Motor neuron (in vitro differentiated cells): ENCODE measurements around the gene ALKBH1. TPM values are rescaled to one million over a fixed set of nuclear protein-coding genes. Genes with fewer than 3 reads are reported as not detected.
"Not testable (repeated sequence)": the region's sequence is repeated elsewhere in the genome, so short reads cannot be mapped to it uniquely, and the experiment has no call there.

Experiments used
- ATAC-seq, 8 experiments: fragments of 200-7000 bp; cut with Tn5 transposase; replicated peaks in 6 of 8; 2 replicates each; pipeline ENCODE4 v1.8.0; 2021; ENCODE audit warnings: mild to moderate bottlenecking in 8 of 8, moderate library complexity in 8 of 8
- H3K27ac ChIP-seq, 2 donors: fragments of 250-450 bp; sonication (Bioruptor Pico); 2 replicates each; pipeline ENCODE4 v1.9.0; 2021; ENCODE audit warnings: antibody characterized with exemption in 2 of 2, mild to moderate bottlenecking in 2 of 2, moderate library complexity in 1 of 2
- H3K4me1 ChIP-seq, 2 donors: fragments of 250-450 bp; sonication (Bioruptor Pico); replicated peaks in 1 of 2; 2 replicates each; pipeline ENCODE4 v1.6.1; 2021; ENCODE audit warnings: antibody characterized with exemption in 2 of 2, mild to moderate bottlenecking in 2 of 2, moderate library complexity in 1 of 2
- H3K4me3 ChIP-seq, 5 donors: fragments of 250-450 bp; sonication (Bioruptor Pico); 2 replicates each; pipeline ENCODE4 v1.9.0; 2021; ENCODE audit warnings: antibody characterized with exemption in 5 of 5, mild to moderate bottlenecking in 5 of 5, moderate library complexity in 4 of 5
- WGBS, 10 experiments: fragments of 450-650 bp; shearing (Covaris generic); methylation state at CpG; one replicate each; pipeline ENCODE4 v1.0.0; 2022; 5-methylcytosine and 5-hydroxymethylcytosine counted together
- in situ Hi-C, 9 experiments: fragments of 400-800 bp; cut with MboI; loops; one replicate each; pipeline ENCODE4 v1.15.0; 2021; ENCODE audit warnings: low sequenced_read_pairs in 9 of 9, low pct_unique_long_range_greater_than_20kb in 2 of 9; ENCODE audit not compliant: unreplicated experiment in 9 of 9
- total RNA-seq, 8 experiments: library from RNA; unstranded; fragments of 300-600 nt; gene quantifications; 2 replicates each; pipeline versions ENCODE4 v1.2.3 to v1.2.4, GENCODE V29; 2022

The ALKBH1 gene
- total RNA-seq, 8 experiments from 2014 or later = 9.9 to 15.1 (median 11.8) TPM

- in situ Hi-C loops = no loop called here
- H3K4me1 ChIP-seq = peaks cover 14 to 18% of the 10 kb centered on the region in 2 donors
- ATAC-seq = no peak
- no peak overlapping the region for H3K27ac ChIP-seq
- no peak overlapping the region for H3K4me3 ChIP-seq
- 86 to 100% (median 93%) methylated on average over 1 to 2 of the region's 2 CpGs; no CpG with 5 or more reads in 2 of the 10 experiments for whole genome bisulfite sequencing, 10 experiments
These were observed 2.5 kb upstream of the ALKBH1 start for GRCh38 chr14:77710364-77710763.

GRCh38 chr14:77709412-77709811 is 1.6 kb upstream of the ALKBH1 start:
- 17 to 67% (median 47%) methylated on average over 1 to 3 of the region's 3 CpGs; no CpG with 5 or more reads in 1 of the 10 experiments for WGBS, 10 experiments
- in situ Hi-C loops = no loop called here
- no peak for ATAC-seq
- peaks cover 14 to 18% of the 10 kb centered on the region in 2 donors for H3K4me1 ChIP-seq
- H3K27ac ChIP-seq = no peak overlapping the region
- peak overlapping the region; percentile 73 to 88 (median 78) for H3K4me3 ChIP-seq

- WGBS, 10 experiments = 3 to 25% (median 11%) methylated on average over 5 to 7 of the region's 7 CpGs; no CpG with 5 or more reads in 1 of the 10 experiments
- ATAC-seq = no peak
- Histone ChIP-seq H3K4me3 (peak overlapping the region; percentile 73 to 88 (median 78)), H3K27ac (no peak overlapping the region), H3K4me1 (peaks cover 14 to 18% of the 10 kb centered on the region in 2 donors)
- in situ Hi-C loops = no loop called here
These were observed 926 bp upstream of the ALKBH1 start for GRCh38 chr14:77708749-77709148.

GRCh38 chr14:77707355-77707723 is 484 bp downstream of the ALKBH1 start:
- WGBS, 10 experiments = 0 to 2% (median 0%) methylated on average over 1 to 13 of the region's 14 CpGs; no CpG with 5 or more reads in 1 of the 10 experiments
- in situ Hi-C loops = no loop called here
- ATAC-seq = peak in 6 of 8 experiments; percentile 52 to 63 (median 58)
- peaks cover 14 to 18% of the 10 kb centered on the region in 2 donors for H3K4me1 ChIP-seq
- peak overlapping the region; percentile 14 to 87 for H3K27ac ChIP-seq
- peak overlapping the region; percentile 73 to 88 (median 78) for H3K4me3 ChIP-seq

GRCh38 chr14:77691259-77691658 is 16.6 kb downstream of the ALKBH1 start:
- no peak overlapping the region for H3K27ac ChIP-seq
- in situ Hi-C loops = no loop called here
- 83 to 100% (median 100%) methylated on average over 1 to 2 of the region's 2 CpGs for WGBS, 10 experiments
- H3K4me3 ChIP-seq = no peak overlapping the region
- H3K4me1 ChIP-seq = no peaks in the 10 kb centered on the region
- ATAC-seq = no peak

- Histone ChIP-seq H3K4me1 (no peaks in the 10 kb centered on the region), H3K27ac (no peak overlapping the region), H3K4me3 (no peak overlapping the region)
- ATAC-seq = peak in 3 of 8 experiments; percentile 49 to 81 (median 73)
- in situ Hi-C loops = no loop called here
- 0 to 100% (median 80%) methylated on average over 1 of the region's 1 CpG; no CpG with 5 or more reads in 3 of the 10 experiments for WGBS, 10 experiments
These were observed 25.7 kb downstream of the ALKBH1 start for GRCh38 chr14:77682158-77682553.

GRCh38 chr14:77681196-77682157 is 26.3 kb downstream of the ALKBH1 start:
- Histone ChIP-seq H3K27ac (no peak overlapping the region), H3K4me3 (no peak overlapping the region), H3K4me1 (no peaks in the 10 kb centered on the region)
- WGBS, 10 experiments = 67 to 96% (median 88%) methylated on average over 2 to 7 of the region's 7 CpGs
- ATAC-seq = peak in 3 of 8 experiments; percentile 61 to 93 (median 77)
- in situ Hi-C loops = no loop called here

- no peak for ATAC-seq
- 96 to 100% (median 100%) methylated on average over 2 to 7 of the region's 8 CpGs; no CpG with 5 or more reads in 1 of the 10 experiments for WGBS, 10 experiments
- no peaks in the 10 kb centered on the region for H3K4me1 ChIP-seq
- H3K4me3 ChIP-seq = no peak overlapping the region
- H3K27ac ChIP-seq = no peak overlapping the region
- in situ Hi-C loops = no loop called here
These were observed 32.9 kb downstream of the ALKBH1 start for GRCh38 chr14:77674931-77675330.

- ATAC-seq = peak in 3 of 8 experiments; percentile 58 to 81 (median 65)
- in situ Hi-C loops = no loop called here
- H3K4me3 ChIP-seq = no peak overlapping the region
- H3K27ac ChIP-seq = no peak overlapping the region
- H3K4me1 ChIP-seq = no peaks in the 10 kb centered on the region
These were observed 34.6 kb downstream of the ALKBH1 start for GRCh38 chr14:77673193-77673592.

- H3K4me1 ChIP-seq = peaks cover under 1 to 3% of the 10 kb centered on the region in 2 donors
- no peak for ATAC-seq
- no peak overlapping the region for H3K4me3 ChIP-seq
- H3K27ac ChIP-seq = no peak overlapping the region
- in situ Hi-C loops = no loop called here
These were observed 40.5 kb downstream of the ALKBH1 start for GRCh38 chr14:77667331-77667730.

GRCh38 chr14:77663293-77663692 is 44.5 kb downstream of the ALKBH1 start:
- Histone ChIP-seq H3K4me3 (no peak overlapping the region), H3K4me1 (peaks cover 11 to 28% of the 10 kb centered on the region in 2 donors), H3K27ac (no peak overlapping the region)
- ATAC-seq = peak in 7 of 8 experiments; percentile 29 to 70 (median 48)
- in situ Hi-C loops = no loop called here
- WGBS, 10 experiments = 44 to 91% (median 80%) methylated on average over 1 to 6 of the region's 6 CpGs

- H3K27ac ChIP-seq = peak overlapping the region in 1 of 2 donors; percentile 57
- peaks cover 11 to 28% of the 10 kb centered on the region in 2 donors for H3K4me1 ChIP-seq
- ATAC-seq, in situ Hi-C loops, H3K4me3 ChIP-seq: not testable (repeated sequence)
- 13 to 67% (median 27%) methylated on average over 1 to 5 of the region's 9 CpGs; no CpG with 5 or more reads in 4 of the 10 experiments for WGBS, 10 experiments
These were observed 46.3 kb downstream of the ALKBH1 start for GRCh38 chr14:77661562-77661961.

GRCh38 chr14:77660754-77661153 is 47.1 kb downstream of the ALKBH1 start:
- no peak overlapping the region for H3K4me3 ChIP-seq
- peaks cover 11 to 28% of the 10 kb centered on the region in 2 donors for H3K4me1 ChIP-seq
- in situ Hi-C loops = no loop called here
- peak overlapping the region in 1 of 2 donors; percentile 66 for H3K27ac ChIP-seq
- peak in 5 of 8 experiments; percentile 68 to 97 (median 93) for ATAC-seq
- WGBS, 10 experiments = 0 to 80% (median 40%) methylated on average over 1 to 4 of the region's 7 CpGs; no CpG with 5 or more reads in 5 of the 10 experiments
